Measurements from ENCODE around the gene TUSC2. TPM values are rescaled to one million over a fixed set of nuclear protein-coding genes. Genes with fewer than 3 reads are reported as not detected.
A peak's percentile ranks its signal among the peaks of the same experiment; 100 is the strongest.

Gene TUSC2
- total and polyA plus RNA-seq, 2 of the 13 experiments (the other 11 are each of a cell fraction or from before 2014, with no cell fraction given) = 36.7 to 39.1 TPM

GRCh38 chr3:50299638-50299928, 28.4 kb downstream of the TUSC2 start (continued):
- TF ChIP-seq CREM (IDR thresholded peaks at IDR 0.05) = peak; percentile 78
- no peak for TF ChIP-seq CREM (CRISPR knock-in tag; IDR thresholded peaks at IDR 0.05)
- TF ChIP-seq TFDP1 (CRISPR knock-in tag; IDR thresholded peaks at IDR 0.05; ENCODE audit: borderline replicate concordance) = peak; percentile 16; the same call in 1 of the 2 replicates
- TF ChIP-seq ZNF382 (CRISPR knock-in tag; IDR thresholded peaks at IDR 0.05; ENCODE audit: borderline replicate concordance) = no peak
- peak; percentile 80; the same call in 1 of the 2 replicates for TF ChIP-seq KLF12 (CRISPR knock-in tag; IDR thresholded peaks at IDR 0.05; ENCODE audit: borderline replicate concordance)
- TF ChIP-seq ZFP90 (CRISPR knock-in tag; IDR thresholded peaks at IDR 0.05; ENCODE audit: borderline replicate concordance) = 0 out of 2 replicates have a peak, but pooled peaks have one; percentile 6
- TF ChIP-seq ZNF33A (CRISPR knock-in tag; IDR thresholded peaks at IDR 0.05; ENCODE audit: borderline replicate concordance) = no peak
- 0 out of 2 replicates have a peak, but pooled peaks have one; percentile 12 for TF ChIP-seq RCOR2 (CRISPR knock-in tag; IDR thresholded peaks at IDR 0.05)
- peak; percentile 33 for TF ChIP-seq SALL1 (CRISPR knock-in tag; IDR thresholded peaks at IDR 0.05)
- no peak; the same call in 1 of the 2 replicates for TF ChIP-seq PRDM15 (CRISPR knock-in tag; IDR thresholded peaks at IDR 0.05)
- 0 out of 2 replicates have a peak, but pooled peaks have one; percentile 31 for TF ChIP-seq DR1 (CRISPR knock-in tag; IDR thresholded peaks at IDR 0.05)
- TF ChIP-seq HOXA5 (CRISPR knock-in tag; IDR thresholded peaks at IDR 0.05) = no peak
- 0 out of 2 replicates have a peak, but pooled peaks have one; percentile 17 for TF ChIP-seq ZNF761 (CRISPR knock-in tag; conservative IDR thresholded peaks at IDR 0.05)
- peak; percentile 50 for TF ChIP-seq ATF2 (CRISPR knock-in tag; IDR thresholded peaks at IDR 0.05)
- TF ChIP-seq SIX1 (CRISPR knock-in tag; IDR thresholded peaks at IDR 0.05; ENCODE audit: borderline replicate concordance) = no peak
- TF ChIP-seq PRDM10 (CRISPR knock-in tag; IDR thresholded peaks at IDR 0.05; ENCODE audit: low read depth) = peak; percentile 25; the same call in 1 of the 2 replicates
- TF ChIP-seq ARNT2 (CRISPR knock-in tag; IDR thresholded peaks at IDR 0.05; ENCODE audit: low read depth) = no peak
- 0 out of 2 replicates have a peak, but pooled peaks have one; percentile 15 for TF ChIP-seq CSRNP1 (CRISPR knock-in tag; IDR thresholded peaks at IDR 0.05)

Data from HepG2 (cell line).